H1 (cell line): Measurements from ENCODE around the gene BANF1.

Experiments used
- CTCF ChIP-seq, 3 experiments: IDR thresholded peaks; 1 replicate in 2 of 3; 2 replicates in 1 of 3; pipeline versions ENCODE4 v1.5.1 to v1.6.1; 2011; ENCODE audit warnings: low read length in 3 of 3, mild to moderate bottlenecking in 3 of 3, inconsistent platforms in 2 of 3, low read depth in 1 of 3, moderate library complexity in 1 of 3; ENCODE audit not compliant: insufficient read depth in 1 of 3; ENCODE audit errors: control extremely low read depth in 1 of 3
- MAX ChIP-seq: IDR thresholded peaks from 2 replicates; pipeline ENCODE4 v1.6.1; 2012; ENCODE audit warnings: inconsistent platforms
- SIRT6 ChIP-seq: IDR thresholded peaks from one replicate; pipeline ENCODE4 v1.7.1; 2012; ENCODE audit warnings: low read length, inconsistent platforms
- SUZ12 ChIP-seq: fragments of 200-600 bp; sonication (generic); IDR thresholded peaks from 2 replicates; pipeline ENCODE4 v1.6.1; 2012; ENCODE audit warnings: mild to moderate bottlenecking, inconsistent platforms, low read length, moderate library complexity, mixed read lengths

GRCh38 chr11:65958774-65959420 is 43.4 kb upstream of the BANF1 start:
- TF ChIP-seq SUZ12 (no peak), CTCF (IDR thresholded peaks at IDR 0.05; ENCODE audit: control extremely low read depth in 1 of 3, insufficient read depth in 1 of 3, low read depth in 1 of 3, low read length in 3 of 3) (no peak), SIRT6 (no peak), MAX (no peak)
